Stimulated activated CD8-positive, alpha-beta memory T cell treated with anti-CD3 and anti-CD28 coated beads, Interleukin-15, amount 100 ng/mL, for 24 hours (primary cell): Measurements from ENCODE around the gene INAVA.
"Not testable (repeated sequence)": the region's sequence is repeated elsewhere in the genome, so short reads cannot be mapped to it uniquely, and the experiment has no call there.

Experiments used
- DNase-seq: peaks from one replicate; pipeline ENCODE4 v3.0.0-alpha.2; 2020; ENCODE audit warnings: low read depth

The INAVA gene

DNA sequence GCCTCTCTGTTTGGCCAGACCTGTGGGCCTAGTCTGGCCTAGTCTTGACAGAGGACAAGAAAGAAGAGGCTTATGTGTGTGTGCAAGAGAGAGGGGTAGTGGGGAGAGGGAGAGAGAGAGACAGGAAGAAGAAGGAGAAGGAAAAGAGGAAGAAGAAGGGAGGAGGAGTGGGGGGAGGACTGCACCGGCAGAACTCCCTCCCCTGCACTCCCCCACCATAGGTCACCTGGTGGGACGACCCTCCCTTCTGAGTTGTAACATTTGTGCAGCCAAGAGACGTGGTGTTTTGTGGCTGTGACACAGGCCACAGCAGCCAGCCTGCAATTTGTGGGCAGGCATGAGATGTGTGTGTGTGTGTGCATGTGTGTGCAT, 4.3 kb downstream of the INAVA start:
- DNase-seq, result no peak

GRCh38 chr1:200899451-200899915, 4.8 kb downstream of the INAVA start:
- DNase-seq, result no peak

DNA sequence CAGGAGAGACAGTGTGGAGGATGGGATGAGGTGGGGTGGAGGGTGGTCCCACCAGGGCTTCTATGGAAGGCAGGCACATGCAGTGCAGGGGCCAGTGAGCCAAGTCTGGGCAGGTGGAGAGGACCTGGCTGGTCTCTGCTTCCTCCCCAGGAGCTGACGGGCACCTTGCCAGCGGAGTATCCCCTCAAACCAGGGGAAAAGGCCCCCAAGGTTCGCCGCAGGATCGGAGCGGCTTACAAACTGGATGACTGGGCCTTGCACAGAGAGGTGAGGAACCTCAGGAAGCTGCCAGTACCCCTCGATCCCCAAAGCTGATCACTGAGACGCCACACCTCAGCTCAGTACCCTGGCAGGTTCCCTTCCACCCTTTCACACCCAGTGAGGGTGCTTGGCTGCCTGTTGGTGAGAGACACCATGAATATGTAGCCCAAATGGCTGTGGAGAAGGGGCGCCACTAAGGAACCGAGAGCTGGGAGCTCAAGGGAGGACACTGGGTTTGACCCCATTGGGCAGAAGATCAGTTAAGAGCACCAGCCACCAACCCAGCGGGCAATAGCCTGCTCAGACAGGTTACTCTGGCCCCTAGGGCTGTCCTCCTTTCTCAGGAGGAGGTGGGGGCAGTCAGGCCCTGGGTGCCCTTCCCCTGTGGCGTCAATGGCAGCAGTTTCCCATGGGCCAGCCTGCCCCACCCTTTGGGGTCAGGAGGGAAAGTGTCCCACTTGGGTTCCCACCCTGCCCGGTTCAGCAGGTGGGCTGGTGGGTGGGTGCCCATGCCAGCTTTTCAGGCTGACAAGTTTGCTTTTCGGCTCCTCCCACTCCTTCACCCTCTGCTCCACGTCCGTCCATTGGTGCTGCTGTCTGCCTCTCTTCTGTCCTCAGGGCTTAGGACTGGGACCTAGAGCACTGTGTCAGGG, 5.5 kb downstream of the INAVA start:
- no peak for DNase-seq

GRCh38 chr1:200900877-200901276, 6.2 kb downstream of the INAVA start:
- no peak for DNase-seq

- DNase-seq, result no peak
Observed at GRCh38 chr1:200901350-200901749, 6.7 kb downstream of the INAVA start.

GRCh38 chr1:200901796-200902444, 7.2 kb downstream of the INAVA start:
- no peak for DNase-seq

GRCh38 chr1:200903793-200904192, 9.1 kb downstream of the INAVA start:
- no peak for DNase-seq

DNA sequence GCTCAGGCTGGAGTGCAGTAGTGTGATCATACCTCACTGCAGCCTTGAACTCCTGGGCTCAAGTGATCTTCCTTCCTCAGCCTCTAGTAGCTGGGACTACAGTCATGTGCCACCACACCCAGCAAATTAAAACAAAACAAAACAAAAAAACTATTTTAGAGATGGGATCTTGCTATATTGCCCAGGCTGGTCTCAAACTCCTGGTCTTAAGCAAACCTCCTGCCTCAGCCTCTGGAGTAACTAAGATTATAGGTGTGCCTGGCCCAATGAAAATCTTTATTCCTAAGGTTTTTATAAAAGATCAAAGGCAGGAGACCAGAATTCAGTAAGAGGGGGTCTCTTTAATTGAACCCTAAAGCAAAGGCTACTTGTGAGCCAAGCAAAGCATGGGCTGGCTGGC, 10.1 kb downstream of the INAVA start:
- DNase-seq, result no peak

GRCh38 chr1:200905411-200906052, 10.8 kb downstream of the INAVA start:
- no peak for DNase-seq

DNA sequence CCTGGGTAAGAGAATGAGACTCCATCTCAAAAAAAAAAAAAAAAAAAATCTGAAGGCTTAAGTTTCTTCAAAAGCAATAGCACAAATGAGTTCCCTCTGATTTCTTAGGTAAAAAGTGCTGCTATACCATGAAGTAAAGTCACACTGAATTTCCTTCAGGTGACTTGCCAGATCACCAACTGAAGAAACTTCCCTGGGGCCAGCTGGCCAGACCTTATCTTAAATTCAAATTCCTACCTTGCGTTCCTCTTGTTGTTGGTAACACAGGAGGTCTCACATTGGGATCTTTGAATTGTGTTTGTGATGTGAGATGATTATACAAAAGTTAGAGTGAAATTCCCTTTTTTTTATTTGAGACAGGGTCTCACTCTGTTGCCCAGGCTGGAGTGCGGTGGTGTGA, 11.8 kb downstream of the INAVA start:
- DNase-seq, result no peak

DNA sequence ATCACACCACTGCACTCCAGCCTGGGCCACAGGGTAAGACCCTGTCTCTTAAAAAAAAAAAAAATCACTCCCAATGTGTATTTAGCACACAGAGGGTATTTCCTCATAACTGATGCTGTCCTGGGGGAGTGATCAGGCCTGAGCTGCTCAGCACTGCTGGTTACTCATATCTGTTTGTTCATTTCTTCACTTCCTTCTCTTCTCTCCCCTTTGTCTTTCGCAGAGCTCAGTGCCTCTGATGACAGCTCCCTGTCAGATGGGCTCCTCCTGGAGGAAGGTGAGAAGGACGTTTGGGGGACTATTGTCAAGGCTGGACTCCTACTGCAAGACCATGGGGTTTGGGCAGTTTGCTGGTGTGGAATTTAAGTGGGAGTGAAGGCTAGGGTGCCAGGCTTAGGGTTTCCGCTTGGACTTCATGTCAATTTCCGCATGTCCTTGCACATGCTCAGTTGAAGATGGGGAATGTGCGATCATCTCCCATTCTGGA, 13.0 kb downstream of the INAVA start:
- DNase-seq, result no peak

DNA sequence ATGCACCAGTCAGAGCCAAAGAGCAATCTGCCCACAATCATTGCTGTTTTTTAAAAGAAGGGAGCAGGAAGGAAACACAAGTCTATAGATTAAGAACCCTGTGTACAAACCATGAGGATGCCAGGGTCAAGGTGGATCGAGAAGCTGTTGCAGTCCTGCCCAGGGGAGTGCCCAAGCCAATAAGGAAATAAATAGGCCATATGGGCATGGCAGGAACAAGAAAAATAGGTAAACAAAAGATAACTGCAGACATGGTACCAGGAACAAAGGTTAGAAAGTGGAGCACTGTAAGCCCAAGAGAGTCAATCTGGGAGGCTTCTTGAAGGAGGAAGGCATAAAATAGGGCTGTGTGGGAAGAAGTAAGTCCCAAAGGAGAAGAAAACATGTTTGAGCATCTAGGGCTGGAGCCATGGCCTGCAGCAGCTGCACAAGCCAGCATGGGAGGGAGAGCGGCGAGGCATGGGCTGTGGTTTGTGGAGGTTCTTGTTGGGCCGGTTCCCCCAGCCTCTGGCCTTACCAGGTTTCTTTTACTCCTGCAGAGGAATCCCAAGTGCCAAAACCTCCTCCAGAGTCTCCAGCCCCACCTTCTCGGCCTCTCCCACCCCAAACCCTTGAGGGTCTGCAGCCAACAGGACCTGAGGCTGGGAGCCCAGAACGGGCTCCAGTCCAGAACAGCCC, 13.6 kb downstream of the INAVA start:
- no peak for DNase-seq

- DNase-seq, result no peak
Observed at GRCh38 chr1:200909071-200909470, 14.4 kb downstream of the INAVA start.

DNA sequence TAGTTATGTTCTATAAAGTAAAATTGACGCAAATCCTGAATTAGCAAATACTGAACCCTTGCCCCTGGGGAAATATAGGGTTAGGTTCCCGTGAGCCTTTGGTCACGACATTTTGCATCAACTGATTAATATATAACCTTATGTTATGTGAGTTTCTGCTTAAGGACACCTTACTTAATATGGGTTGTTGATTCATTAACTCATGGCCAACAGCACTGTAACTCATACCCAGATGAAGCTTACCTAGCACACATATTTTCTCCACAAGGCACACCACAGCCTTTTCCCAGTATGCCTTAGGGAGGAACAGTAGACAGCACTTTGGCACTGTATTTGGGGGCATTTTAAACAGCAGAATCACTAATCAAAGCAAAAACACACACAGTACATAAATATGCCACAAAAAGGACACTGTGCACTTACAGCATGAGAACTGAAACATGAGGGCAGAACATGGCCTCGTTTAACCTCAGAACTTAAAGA, 15.1 kb downstream of the INAVA start:
- DNase-seq, result no peak

DNA sequence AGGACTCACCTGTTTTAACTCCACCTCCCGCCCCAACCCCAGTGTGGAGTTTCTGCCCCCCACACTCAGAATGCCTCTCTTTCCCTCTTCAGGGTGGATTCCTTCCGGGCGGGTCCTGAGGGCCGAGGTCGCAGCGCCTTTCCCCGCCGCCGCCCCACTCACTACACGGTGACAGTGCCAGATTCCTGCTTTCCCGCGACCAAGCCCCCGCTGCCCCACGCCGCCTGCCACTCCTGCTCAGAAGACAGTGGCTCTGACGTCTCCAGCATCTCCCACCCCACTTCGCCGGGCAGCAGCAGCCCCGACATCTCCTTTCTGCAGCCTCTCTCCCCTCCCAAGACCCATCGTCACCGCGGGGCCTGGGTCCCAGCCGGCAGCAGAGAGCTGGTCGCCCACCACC, 16.7 kb downstream of the INAVA start:
- DNase-seq, result no peak

- DNase-seq, result not testable (repeated sequence)
Observed at GRCh38 chr1:200911936-200912335, 17.2 kb downstream of the INAVA start.

- DNase-seq, result no peak
Observed at GRCh38 chr1:200912737-200913407, 18.2 kb downstream of the INAVA start.

DNA sequence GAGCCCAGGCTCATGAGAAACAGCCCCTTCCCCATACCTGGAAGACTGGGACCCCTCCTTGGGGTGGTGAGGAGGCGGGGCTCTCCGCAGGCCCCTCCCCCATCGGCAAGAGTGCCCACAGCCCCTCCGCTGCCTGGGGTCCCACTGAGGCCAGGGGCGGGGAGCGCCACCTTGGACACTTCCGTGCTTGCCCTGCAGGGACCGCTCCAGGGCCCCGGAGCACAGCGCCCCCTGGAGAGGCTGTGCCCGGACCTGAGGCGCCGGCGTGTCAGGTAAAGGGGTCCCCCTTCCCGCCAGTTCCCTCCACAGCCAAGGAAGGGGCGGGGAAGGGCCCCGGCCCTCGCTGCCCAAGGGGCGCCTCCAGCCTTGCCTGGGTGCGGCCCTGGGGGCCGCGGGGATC, 21.5 kb downstream of the INAVA start:
- no peak for DNase-seq

- DNase-seq, result no peak
Observed at GRCh38 chr1:200916681-200917080, 22.0 kb downstream of the INAVA start.

DNA sequence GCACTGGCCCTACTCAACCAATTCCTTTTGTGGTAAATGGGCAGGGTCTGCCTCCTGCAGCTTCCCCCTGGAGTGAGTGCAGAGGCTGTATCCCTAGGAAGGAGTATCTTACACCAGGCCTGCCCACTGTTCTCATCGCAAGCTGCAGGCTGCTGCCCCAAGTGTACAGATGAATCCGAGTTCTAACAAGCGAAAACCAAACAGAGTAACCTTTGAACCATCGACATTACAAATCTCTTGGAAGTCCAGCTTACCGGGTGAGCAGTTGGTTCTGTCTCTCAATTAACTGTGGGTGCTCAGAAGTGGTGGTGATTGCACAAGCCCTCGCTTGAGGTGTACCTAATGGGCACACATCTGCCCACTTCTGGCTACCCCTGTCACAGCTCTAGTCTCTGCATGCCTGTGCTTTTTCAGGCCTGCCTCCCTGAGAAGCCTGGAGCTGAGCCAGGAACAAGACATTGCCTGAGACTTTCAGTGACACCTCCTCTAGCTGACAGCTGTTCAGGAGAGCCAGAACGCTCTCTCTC, 22.7 kb downstream of the INAVA start:
- no peak for DNase-seq

DNA sequence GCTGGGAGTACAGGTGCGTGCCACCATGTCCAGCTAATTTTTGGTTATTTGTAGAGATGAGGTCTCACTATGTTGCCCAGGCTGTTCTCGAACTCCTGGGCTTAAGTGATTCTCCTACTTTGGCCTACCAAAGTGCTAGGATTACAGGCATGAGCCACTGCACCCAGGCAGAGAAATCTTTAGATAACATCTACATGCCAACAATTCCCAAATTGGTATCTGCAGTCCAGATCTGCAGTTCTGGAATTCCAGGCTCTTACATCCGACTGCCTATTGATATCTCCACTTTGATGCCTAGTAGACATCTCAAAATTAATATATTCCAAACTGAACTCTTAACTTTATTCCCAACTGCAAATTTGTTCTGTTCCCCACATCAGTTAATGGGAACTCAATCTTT, 23.3 kb downstream of the INAVA start:
- no peak for DNase-seq
